ENCODE results near the gene ELF2.

ELF2 gene

DNA sequence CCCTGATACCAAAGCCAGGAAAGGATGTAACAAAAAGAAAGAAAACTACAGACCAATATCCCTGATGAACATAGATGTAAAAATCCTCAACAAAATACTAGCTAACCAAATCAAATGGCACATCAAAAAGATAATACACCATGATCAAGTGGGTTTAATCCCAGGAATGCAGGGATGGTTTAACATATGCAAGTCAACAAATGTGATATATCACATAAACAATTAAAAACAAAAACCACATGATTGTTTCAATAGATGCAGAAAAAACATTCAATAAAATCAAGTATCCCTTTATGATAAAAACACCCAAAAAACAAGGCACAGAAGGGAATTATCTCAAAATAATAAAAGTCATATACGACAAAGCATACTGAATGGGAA, 31.5 kb downstream of the ELF2 start:
- Histone ChIP-seq H3K27me3 (replicated peaks; ENCODE audit: control insufficient read depth, insufficient read depth, low read length) (no peaks in the 10 kb centered on the region), H3K36me3 (ENCODE audit: control insufficient read depth, insufficient read depth, low read length) (no peaks in the 10 kb centered on the region), H3K4me3 (replicated peaks; ENCODE audit: low read depth, low read length) (no peak overlapping the region)
- DNase-seq (ENCODE audit: extremely low read depth, insufficient read length): no peak
- TF ChIP-seq, protein P1, sequence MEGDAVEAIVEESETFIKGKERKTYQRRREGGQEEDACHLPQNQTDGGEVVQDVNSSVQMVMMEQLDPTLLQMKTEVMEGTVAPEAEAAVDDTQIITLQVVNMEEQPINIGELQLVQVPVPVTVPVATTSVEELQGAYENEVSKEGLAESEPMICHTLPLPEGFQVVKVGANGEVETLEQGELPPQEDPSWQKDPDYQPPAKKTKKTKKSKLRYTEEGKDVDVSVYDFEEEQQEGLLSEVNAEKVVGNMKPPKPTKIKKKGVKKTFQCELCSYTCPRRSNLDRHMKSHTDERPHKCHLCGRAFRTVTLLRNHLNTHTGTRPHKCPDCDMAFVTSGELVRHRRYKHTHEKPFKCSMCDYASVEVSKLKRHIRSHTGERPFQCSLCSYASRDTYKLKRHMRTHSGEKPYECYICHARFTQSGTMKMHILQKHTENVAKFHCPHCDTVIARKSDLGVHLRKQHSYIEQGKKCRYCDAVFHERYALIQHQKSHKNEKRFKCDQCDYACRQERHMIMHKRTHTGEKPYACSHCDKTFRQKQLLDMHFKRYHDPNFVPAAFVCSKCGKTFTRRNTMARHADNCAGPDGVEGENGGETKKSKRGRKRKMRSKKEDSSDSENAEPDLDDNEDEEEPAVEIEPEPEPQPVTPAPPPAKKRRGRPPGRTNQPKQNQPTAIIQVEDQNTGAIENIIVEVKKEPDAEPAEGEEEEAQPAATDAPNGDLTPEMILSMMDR (IDR thresholded peaks at IDR 0.05; ENCODE audit: insufficient read depth, low read length, poor library complexity, severe bottlenecking): no peak

DNA sequence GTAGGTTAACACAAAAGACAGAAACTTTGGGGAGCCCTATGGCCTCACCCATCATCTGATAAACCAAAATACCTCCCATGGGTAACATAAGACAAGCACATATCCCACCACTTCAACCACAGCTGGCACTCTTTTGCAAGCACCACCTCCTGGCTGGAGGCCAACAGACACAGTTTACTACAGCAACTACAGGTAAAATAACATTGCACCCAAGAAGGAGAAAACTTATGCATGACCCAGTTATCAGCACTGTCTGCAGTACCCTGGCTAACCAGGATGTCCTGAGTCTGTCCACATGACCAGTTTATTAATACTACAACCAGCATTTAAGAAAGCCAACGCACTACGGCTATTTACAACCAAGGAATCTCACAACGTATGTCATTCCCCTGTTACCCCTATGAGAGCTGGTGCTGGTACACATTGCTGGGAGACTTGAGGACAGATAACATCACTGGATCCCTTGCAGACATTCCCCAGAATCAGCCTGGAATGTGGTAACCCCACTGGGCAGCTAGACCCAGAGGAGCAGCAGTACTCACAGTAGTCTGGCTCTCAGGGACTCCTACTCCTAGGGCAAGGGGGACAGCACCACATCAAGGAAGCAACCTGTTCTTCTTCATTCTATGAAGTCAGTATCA, 32.0 kb downstream of the ELF2 start:
- no peaks in the 10 kb centered on the region for H3K36me3 ChIP-seq (ENCODE audit: control insufficient read depth, insufficient read depth, low read length)
- no peaks in the 10 kb centered on the region for H3K27me3 ChIP-seq (replicated peaks; ENCODE audit: control insufficient read depth, insufficient read depth, low read length)
- no peak overlapping the region for H3K4me3 ChIP-seq (replicated peaks; ENCODE audit: low read depth, low read length)
- no peak for DNase-seq (ENCODE audit: extremely low read depth, insufficient read length)
- TF ChIP-seq, protein P1 (IDR thresholded peaks at IDR 0.05; ENCODE audit: insufficient read depth, low read length, poor library complexity, severe bottlenecking): no peak

DNA sequence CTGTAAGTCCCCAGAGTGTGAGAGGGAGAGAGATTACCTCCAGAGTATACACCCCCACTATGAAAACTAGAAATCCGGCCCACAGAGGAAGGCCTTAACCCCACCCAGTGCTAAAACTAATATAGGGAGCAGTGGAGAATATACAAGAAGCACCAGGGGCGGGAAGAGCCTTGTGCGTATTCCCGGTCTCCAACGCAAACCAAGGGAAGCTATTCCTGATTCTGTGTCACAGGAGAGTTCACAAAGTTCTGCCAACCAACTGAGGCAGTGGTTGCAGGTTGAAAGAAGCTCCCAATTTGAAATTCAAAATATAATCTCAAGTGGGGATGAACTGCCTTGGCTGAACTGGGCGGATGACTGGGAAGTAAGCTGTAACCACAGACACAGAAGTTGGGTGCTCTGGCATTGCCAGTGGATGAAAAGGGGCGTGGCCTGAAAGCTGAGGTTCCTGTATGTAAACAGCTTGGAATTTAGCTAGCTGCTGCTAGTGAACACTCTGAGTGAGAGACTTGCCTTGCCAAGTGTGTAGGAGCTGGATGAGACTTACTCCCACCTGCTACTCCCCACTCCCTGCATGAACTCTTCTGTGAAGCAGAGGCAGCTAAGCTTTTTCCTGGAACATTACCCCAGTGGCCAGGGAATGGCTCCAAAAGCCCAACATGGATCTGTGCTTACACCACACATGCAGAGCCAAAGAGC, 32.7 kb downstream of the ELF2 start:
- Histone ChIP-seq H3K27me3 (replicated peaks; ENCODE audit: control insufficient read depth, insufficient read depth, low read length) (no peaks in the 10 kb centered on the region), H3K4me3 (replicated peaks; ENCODE audit: low read depth, low read length) (no peak overlapping the region), H3K36me3 (ENCODE audit: control insufficient read depth, insufficient read depth, low read length) (no peaks in the 10 kb centered on the region)
- no peak for DNase-seq (ENCODE audit: extremely low read depth, insufficient read length)
- TF ChIP-seq, protein P1 (IDR thresholded peaks at IDR 0.05; ENCODE audit: insufficient read depth, low read length, poor library complexity, severe bottlenecking): no peak

DNA sequence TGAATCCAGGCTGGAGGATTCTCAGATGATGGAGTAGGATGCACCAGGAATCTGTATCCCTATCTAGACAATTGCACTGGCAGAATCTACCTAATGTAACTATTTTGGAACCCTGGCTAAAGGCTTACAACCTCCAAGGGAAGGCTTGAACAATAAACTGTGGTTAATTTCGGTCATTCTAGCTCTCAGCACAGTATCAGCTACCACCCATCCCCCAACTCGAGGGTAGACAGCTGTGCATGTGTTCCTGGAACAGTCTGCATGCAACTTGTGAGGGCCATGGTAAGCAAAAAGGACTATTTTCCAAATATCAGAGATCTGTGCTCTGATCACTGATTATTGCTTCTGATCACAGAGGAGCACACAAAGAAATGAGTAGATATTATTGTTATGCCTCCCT, 34.0 kb downstream of the ELF2 start:
- Histone ChIP-seq H3K36me3 (ENCODE audit: control insufficient read depth, insufficient read depth, low read length) (no peaks in the 10 kb centered on the region), H3K4me3 (replicated peaks; ENCODE audit: low read depth, low read length) (no peak overlapping the region), H3K27me3 (replicated peaks; ENCODE audit: control insufficient read depth, insufficient read depth, low read length) (no peaks in the 10 kb centered on the region)
- DNase-seq (ENCODE audit: extremely low read depth, insufficient read length): no peak
- TF ChIP-seq, protein P1 (IDR thresholded peaks at IDR 0.05; ENCODE audit: insufficient read depth, low read length, poor library complexity, severe bottlenecking): no peak

DNA sequence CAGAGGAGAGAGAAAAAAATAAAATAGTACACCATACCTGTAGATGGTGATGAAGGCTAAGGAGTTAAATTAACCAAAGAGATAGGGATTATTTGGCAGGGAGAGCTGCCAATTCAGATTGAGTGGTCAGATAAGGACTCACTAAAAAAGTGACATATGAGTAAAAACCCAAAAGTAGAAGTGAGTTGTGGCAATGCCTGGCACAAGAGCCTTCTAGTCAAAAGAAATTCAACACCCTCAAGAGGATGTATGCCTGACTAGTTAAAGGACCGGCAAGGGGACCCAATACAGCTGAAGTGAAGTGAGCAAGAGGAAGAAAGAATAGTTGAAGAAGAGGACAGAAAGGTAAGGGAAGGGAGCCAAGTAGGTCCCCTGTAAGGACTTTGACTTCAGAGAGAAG, 34.9 kb downstream of the ELF2 start:
- H3K27me3 ChIP-seq (replicated peaks; ENCODE audit: control insufficient read depth, insufficient read depth, low read length): no peaks in the 10 kb centered on the region
- TF ChIP-seq, protein P1 (IDR thresholded peaks at IDR 0.05; ENCODE audit: insufficient read depth, low read length, poor library complexity, severe bottlenecking): no peak
- peak; percentile 15 for DNase-seq (ENCODE audit: extremely low read depth, insufficient read length)
- H3K4me3 ChIP-seq (replicated peaks; ENCODE audit: low read depth, low read length): no peak overlapping the region
- H3K36me3 ChIP-seq (ENCODE audit: control insufficient read depth, insufficient read depth, low read length): no peaks in the 10 kb centered on the region
